Measurements from ENCODE around the gene PHF14.

- no peak for TF ChIP-seq POLR2A (IDR thresholded peaks at IDR 0.05)
- no peak for TF ChIP-seq CTCF (IDR thresholded peaks at IDR 0.05)
These were observed 218.8 kb downstream of the PHF14 start for GRCh38 chr7:11192506-11192905.
